Lower leg skin (tissue), 3 donors: ENCODE results near the gene IQGAP3.

Source experiments
- CTCF ChIP-seq, 3 donors: fragments of 450-650 bp; IDR thresholded peaks; one replicate each; pipeline ENCODE4 v1.5.1; 2016; ENCODE audit warnings: antibody characterized with exemption in 3 of 3, mild to moderate bottlenecking in 3 of 3, moderate library complexity in 2 of 3
- POLR2A ChIP-seq, 2 donors: fragments of 450-650 bp; IDR thresholded peaks; one replicate each; pipeline ENCODE4 v1.6.1; 2016 to 2017; ENCODE audit warnings: antibody characterized with exemption in 2 of 2, mild to moderate bottlenecking in 1 of 2, moderate library complexity in 1 of 2

- TF ChIP-seq CTCF (IDR thresholded peaks at IDR 0.05) (no peak), POLR2A (IDR thresholded peaks at IDR 0.05) (no peak)
Observed at GRCh38 chr1:156528231-156528630, 44.1 kb downstream of the IQGAP3 start.
